GM12801 (cell line): ENCODE results near the gene RFWD3.

ENCODE experiments used
- TF ChIP-seq, protein P1 (sequence below): IDR thresholded peaks from one replicate; pipeline ENCODE4 v1.5.1; 2011; ENCODE audit warnings: control low read depth; ENCODE audit not compliant: insufficient read length; ENCODE audit errors: extremely low read depth

RFWD3 gene

DNA sequence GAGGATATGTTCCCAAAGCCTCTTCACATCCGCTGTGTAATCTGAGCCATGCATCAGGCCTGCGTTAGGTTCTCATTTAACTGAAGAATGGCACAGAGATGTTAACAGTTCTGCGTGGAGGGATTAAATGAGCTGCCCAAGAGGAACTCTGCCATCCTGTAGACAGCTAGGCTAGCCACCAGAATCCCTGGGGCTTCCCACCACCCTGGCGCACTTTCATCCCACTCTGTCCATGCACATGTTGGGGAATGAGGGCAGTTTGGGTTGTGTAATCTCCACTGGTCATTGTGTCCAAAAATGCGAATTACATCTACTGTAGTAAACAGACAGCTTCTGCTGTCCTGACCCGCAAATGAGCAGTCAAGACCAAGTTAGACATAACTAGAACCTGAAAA is 58.7 kb downstream of the RFWD3 start:
- TF ChIP-seq, protein P1, sequence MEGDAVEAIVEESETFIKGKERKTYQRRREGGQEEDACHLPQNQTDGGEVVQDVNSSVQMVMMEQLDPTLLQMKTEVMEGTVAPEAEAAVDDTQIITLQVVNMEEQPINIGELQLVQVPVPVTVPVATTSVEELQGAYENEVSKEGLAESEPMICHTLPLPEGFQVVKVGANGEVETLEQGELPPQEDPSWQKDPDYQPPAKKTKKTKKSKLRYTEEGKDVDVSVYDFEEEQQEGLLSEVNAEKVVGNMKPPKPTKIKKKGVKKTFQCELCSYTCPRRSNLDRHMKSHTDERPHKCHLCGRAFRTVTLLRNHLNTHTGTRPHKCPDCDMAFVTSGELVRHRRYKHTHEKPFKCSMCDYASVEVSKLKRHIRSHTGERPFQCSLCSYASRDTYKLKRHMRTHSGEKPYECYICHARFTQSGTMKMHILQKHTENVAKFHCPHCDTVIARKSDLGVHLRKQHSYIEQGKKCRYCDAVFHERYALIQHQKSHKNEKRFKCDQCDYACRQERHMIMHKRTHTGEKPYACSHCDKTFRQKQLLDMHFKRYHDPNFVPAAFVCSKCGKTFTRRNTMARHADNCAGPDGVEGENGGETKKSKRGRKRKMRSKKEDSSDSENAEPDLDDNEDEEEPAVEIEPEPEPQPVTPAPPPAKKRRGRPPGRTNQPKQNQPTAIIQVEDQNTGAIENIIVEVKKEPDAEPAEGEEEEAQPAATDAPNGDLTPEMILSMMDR, result no peak

DNA sequence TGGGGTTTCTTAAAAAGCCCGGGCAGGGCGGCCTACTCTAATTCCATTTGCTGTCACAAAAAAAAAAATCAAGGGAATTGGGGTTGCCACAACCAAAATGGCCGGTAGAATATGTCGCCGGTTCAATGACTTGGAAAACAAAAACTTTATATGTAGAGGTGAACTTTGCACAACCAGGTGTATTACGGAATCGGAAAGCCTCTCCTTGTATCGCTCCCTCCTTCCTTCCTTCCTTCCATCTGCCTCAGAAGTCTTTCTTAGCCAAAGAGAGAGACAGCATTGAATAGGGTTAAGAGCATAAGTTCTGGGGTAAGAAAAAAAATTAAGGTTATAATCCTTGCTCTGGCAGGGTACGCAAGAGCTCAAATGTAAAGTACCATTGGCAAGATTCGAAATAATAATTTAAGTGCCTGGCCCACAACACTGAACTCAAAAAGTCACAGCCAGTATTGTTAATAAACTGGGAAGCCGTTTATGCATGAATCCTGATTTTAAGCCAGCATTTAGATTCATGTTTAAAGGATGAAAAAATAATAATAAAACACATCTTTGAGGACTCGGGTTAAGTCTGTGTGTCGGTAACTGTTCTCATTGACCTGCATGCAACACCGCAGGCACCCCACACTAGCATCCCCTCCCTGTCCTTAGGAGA is 59.2 kb downstream of the RFWD3 start:
- TF ChIP-seq, protein P1, result no peak

DNA sequence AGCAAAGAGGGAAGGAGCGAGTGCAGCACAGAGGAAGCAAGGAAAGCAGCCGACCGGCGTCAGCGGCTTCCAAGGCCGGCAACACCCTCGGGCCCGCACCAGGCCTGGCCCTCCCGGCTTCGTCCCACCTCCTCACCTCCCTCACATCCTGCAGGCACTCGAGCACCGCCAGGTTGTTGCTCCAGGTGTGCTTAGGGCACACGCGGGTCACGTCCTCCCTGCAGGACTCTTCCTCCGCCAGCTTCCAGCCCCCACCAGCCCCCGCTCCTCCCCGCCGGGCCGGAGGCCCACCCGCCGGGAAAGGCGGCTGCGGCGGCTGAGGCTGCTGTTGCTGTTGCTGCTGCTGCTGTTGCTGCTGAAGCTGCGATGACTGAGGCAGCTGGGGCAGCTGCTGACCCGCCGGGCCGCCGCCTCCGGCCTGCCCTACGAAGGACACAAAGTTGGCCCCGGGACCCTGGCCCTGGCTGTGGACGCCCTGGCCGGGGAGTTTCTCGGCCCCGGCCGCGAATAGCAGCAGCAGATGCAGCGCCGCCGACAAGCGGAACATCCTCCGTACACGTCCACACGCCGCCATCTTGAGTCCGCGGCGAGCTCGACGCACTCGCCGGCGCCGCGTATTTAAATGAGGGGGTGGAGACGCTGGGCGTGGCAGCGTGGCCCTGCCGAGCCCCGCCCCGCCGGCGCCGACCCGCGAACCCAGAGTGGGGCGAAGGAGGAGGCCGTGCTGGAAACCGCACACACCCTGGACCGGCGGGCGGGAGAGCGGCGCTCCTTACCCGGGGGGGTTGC is 60.0 kb downstream of the RFWD3 start, which contains the start of gene GLG1:
Gene GLG1, minus strand, starts transcription at position 594 of the 789 bp plus-strand sequence. Its CDS starts 20 bp downstream, at position 574.
- TF ChIP-seq, protein P1, result no peak

DNA sequence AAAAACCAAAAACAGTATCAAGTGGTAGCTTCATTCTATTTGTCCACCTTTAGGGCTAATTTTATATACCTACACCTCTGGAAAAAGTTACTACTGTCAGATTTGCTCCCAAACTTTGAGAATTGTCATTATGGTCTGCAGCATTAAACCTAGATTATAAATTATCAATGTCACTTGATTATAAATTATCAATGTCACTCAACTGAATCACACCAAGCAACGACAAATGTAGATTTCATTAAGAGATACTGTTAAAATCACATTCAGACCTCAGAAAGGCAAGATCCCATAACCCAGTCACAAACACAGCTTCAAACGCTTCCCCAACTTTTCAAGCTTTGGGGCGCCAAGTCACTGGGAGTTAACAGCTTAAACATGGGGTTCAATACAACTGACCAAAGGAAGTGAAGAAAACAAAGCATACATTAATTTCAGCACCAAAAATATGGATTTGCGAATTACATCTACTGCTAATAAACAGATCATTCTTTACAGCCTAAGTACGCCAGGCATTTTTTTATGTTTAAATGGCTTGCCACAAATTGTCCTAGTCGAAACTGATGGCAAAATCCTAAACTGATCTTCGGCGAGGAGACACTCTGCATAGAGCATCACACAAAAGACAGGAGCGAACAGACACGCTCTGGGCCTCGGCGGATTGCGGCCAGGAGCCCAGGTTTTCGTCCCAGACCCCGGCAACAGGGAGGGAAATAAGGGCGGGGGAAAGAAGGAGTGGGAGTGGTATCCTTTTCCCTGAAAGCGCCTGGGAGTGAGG is 60.7 kb downstream of the RFWD3 start:
- TF ChIP-seq, protein P1, result no peak

DNA sequence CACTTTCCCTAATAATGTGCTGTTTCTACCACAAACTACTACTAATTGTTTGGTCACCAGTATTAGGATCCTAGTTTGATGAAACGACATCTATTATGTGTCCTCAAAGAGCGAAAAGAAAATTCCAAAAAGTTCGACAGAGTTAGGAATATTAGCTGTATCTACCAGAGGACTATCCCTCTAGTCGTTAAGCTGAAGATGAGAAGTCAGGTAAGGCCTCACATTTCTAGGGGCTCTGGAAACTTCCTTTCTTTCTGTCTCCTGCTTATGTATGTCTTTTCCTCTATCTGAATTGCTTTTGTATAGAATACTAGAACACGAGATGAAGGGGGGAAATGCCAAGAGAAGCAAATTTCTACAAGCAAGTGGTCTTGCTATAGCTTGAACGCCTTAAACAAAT is 61.3 kb downstream of the RFWD3 start:
- TF ChIP-seq, protein P1, result no peak

DNA sequence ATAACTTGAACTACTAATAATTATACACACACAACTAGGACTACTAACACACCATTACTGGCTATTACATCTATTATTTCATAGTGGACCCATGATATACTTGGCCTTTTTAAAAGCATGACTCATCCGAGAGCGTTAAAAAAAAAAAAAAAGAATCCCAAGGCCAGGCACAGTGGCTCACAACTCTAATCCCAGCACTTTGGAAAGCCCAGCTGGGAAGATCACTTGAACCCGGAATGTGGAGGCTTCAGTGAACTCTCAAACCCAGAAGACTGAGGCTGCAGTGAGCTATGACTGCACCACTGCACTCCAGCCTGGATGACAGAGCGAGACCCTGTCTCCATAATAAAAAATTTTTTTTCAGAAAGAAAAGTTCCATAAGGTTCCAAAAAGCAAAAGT is 62.8 kb downstream of the RFWD3 start:
- TF ChIP-seq, protein P1, result no peak
